H4 (cell line): ENCODE results near the gene MAP4. TPM values are rescaled to one million over a fixed set of nuclear protein-coding genes. Genes with fewer than 3 reads are reported as not detected.
"Not testable (repeated sequence)": the region's sequence is repeated elsewhere in the genome, so short reads cannot be mapped to it uniquely, and the experiment has no call there.

ENCODE experiments used
- DNase-seq: peaks from one replicate; pipeline ENCODE4 v3.0.0-alpha.2; 2015; ENCODE audit warnings: low spot score
- total RNA-seq: library from RNA; depleted of rRNA; stranded (reverse); fragments of >200 nt; shearing (Covaris generic); gene quantifications from 2 replicates; pipeline ENCODE4 v1.2.3, GENCODE V29; 2014; rRNA removed

MAP4 gene
- total RNA-seq: 35.8 and 40.8 TPM in 2 replicates

DNA sequence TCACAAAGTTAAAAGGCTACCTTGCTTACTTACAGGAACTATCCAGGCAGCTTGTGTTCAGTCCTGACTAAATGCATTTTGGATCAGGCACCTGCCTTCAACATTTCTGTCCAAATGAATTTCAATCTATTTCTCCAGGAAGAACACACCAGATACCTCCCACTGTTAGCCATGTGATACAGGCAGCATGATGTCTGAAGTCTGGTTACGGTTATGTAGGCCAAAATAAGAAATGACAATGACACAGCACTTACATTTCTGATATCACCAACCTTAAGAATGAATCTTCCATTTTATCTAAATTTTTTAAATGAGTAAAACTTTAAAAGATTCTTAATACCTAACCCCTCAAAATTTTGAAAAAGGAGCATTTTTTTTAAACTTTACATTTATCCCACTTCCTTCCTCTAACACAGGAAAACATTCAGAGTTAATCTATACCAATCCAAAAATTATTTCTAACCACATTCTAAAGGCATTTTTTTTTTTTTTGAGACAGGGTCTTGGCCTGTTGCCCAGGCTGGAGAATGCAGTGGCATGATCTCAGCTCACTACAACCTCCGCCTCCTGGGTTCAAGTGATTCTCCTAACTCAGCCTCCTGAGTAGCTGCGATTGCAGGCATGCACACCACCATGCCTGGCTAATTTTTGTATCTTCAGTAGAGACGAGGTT lies at the start of gene MAP4:
TSS of gene MAP4 (minus strand) at position 116 of the 673 bp plus-strand sequence. CDS start 17,556 bp downstream, outside the sequence.
- DNase-seq: peak; percentile 13

DNA sequence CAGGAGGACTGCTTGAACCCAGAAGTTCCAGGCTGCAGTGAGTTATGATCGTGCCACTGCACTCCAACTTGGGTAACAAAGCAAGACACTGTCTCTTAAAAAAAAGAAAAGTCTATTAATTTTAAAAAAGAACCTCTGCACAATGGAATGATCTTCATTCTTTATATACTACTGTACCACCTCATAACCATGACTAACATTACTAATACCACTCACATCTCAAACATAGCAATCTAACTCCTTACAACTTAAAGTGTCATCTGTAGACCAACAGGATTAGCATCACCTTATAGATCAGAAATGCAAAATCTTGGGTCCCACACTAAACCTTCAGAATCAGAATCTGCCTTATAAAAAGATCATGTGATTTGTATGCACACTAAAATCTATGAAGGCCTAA lies 48.8 kb upstream of the MAP4 start:
- no peak for DNase-seq

GRCh38 chr3:48064292-48064829 lies 48.1 kb upstream of the MAP4 start:
- DNase-seq: no peak

DNA sequence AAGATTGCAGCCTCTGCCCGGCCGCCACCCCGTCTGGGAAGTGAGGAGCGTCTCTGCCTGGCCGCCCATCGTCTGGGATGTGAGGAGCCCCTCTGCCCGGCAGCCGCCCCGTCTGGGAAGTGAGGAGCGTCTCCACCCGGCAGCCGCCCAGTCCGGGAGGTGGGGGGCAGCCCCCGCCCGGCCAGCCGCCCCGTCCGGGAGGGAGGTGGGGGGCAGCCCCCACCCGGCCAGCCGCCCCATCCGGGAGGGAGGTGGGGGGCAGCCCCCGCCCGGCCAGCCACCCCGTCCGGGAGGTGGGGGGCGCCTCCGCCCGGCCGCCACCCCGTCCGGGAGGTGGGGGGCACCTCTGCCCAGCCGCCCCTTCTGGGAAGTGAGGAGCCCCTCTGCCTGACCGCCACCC lies 45.4 kb upstream of the MAP4 start:
- DNase-seq: not testable (repeated sequence)

GRCh38 chr3:48058091-48058490 lies 41.9 kb upstream of the MAP4 start:
- DNase-seq: no peak

DNA sequence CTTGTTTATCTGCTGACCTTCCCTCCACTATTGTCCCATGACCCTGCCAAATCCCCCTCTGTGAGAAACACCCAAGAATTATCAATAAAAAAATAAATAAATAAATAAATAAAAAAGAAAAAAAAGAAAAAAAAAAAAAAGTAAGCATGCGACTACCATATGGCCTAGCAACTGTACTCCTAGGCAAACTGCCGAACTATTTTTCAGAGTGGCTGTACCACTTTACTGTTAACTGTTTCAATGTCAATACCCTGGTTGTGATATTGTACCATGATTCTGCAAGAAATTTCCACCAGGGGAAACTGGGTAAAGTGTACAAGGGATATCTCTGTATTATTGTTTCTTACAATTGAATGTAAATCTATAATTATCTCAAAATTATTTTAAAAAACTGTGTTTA lies 41.3 kb upstream of the MAP4 start:
- no peak for DNase-seq

GRCh38 chr3:48047841-48048464 lies 31.7 kb upstream of the MAP4 start:
- DNase-seq: no peak

- no peak for DNase-seq
These were observed 26.0 kb upstream of the MAP4 start for GRCh38 chr3:48042071-48042760.

DNA sequence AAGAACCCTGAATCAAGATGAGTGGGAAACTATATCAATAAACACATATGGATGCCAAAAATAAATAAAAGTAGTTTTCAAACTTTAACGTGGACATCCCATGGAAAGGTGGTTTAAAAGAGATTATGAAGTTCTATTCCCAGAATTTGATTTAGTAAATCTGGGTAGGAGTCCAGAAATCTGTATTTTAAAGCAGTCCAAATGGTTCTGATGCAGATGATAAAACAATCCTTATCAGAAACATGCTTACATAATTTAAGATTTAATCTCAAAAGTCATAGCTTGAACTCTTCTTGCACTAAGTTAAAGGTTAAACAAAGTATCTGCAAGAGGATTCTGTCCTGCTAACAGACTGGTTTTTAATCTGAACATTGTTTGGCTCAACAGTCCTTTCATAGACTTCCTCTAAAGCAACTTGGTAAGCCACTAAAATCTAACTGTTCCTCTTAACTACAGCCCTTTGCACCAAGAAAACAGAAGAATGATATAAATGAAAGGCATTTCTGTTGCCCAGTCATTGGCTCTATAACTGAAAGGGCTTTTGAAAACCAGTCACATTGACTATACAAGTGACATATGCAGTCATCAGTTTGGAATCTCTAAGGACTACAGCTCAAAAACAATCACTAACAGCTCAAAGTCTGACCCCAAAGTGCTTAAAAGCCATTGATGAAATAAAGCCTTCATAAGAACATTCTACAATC lies 23.4 kb upstream of the MAP4 start:
- DNase-seq: peak; percentile 45

- DNase-seq: no peak
These were observed 22.8 kb upstream of the MAP4 start for GRCh38 chr3:48038971-48039481.

DNA sequence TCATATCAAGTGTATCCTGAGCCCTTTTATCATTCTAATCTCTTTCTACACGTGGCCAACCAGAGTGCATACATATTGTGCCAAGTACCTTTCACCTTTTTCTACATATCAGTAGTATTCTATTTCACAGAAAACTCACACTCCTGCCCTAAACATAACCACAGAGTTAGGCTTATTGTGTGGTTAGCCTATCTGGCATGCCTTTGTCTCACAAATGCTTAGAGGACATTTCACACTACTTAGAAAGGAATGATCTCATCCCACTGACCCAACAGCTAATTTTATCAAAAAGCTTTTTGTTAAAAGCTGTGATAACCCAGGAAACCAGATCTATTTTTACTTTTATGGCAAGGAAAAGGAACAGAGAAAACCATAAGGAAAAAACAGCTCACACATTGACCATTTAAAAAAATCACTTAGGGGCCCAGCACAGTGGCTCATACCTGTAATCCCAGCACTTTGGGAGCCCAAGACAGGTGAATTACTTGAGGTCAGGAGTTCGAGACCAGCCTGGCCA lies 17.8 kb upstream of the MAP4 start:
- peak; percentile 62 for DNase-seq

DNA sequence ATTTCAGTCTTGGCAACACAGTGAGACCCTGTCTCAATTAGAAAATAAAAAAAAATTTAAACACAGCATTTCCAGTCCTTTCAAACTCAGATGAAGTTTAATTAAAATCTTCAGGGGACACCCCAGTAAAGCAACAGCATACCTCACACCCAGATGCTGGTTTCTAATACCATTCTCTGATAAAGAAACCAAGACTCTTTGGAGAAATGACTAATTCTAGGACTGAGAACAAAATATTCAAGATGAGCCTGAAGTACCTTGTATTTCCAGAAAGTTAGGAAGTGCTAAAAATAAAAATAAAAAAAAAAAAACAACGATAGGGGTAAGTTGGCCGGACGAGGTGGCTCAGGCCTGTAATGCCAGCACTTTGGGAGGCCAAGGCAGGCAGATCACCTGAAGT lies 14.0 kb upstream of the MAP4 start:
- no peak for DNase-seq

GRCh38 chr3:48026951-48027908 lies 11.0 kb upstream of the MAP4 start:
- no peak for DNase-seq

GRCh38 chr3:48026098-48026497 lies 9.9 kb upstream of the MAP4 start:
- DNase-seq: no peak

- no peak for DNase-seq
These were observed 8.2 kb upstream of the MAP4 start for GRCh38 chr3:48024401-48024800.

GRCh38 chr3:48023377-48023776 lies 7.2 kb upstream of the MAP4 start:
- DNase-seq: no peak

DNA sequence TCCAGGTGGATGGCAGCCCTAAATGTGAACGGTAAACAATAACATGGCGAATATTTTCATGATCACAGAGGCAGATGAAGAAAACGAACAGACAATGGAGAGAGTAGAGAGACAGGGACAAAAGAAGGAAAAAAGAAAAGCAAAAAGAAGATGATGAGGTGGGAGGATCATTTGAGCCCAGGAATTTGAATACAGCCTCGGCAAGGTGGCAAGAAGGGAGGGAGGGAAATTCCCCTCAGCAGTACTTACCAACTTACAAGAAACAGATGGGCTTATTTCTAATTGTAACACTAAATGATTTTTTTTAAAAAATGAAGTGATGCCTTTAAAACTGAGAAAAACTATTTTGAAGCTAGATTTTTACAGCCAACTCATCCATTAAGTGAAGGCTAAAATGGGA lies 6.0 kb upstream of the MAP4 start:
- DNase-seq: no peak

GRCh38 chr3:48018841-48019240 lies 2.6 kb upstream of the MAP4 start:
- DNase-seq: peak; percentile 31

DNA sequence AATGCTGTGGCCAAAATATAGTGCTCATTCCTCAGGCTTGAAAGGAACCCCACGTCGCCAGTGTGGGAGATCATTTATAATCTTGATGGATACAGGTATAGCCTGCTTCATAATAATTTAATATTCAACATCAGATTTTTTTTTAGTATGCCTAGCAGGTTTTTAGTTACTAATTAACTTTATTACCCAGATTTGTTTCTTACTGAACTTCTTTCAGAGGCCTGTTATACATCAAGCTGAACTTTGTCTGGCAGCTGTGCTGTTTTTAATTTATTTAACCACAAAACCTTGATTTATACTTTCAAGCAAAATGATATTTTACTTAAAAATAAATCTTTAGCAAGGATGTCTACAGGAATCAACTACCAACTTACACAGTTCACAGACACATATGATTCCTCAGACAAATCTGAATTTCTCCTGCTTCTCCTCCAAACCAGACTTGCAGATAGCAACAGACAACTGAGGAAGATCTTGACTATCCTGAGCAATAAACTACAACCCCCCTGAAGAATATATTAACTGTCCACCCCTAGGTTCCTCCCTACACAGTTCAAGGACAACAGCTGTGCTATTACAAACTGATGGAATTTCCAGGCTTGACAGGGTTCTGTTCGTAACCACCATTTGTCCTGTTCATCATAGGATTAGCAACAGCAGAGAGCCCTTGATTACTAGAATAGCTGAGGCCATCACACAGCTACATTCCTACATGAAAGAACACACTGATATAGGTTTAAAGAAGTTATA lies 610 bp downstream of the MAP4 start:
- no peak for DNase-seq

DNA sequence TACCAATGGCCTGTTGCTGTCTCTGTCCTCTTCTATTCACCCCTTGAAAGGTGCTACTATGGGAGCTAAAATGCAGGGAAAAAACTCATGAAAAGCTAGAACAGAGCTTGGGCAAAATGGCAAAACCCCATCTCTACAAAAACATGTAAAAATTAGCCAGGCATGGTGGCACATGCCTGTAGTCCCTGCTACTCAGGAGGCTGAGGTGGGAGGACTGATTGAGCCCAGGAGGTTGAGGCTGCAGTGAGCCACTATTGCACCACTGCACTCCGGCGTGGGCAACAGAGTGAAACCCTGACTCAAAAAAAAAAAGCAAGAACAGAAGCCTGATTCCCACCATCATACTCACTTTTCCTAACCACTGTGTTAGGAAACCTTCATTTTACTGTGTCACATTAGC lies 1.9 kb downstream of the MAP4 start:
- DNase-seq: no peak
